Activated CD4-positive, alpha-beta T cell treated with anti-CD3 and anti-CD28 coated beads for 36 hours (primary cell): ENCODE measurements around the gene ADGRD1. TPM values are rescaled to one million over a fixed set of nuclear protein-coding genes. Genes with fewer than 3 reads are reported as not detected.

Experiments used
- ATAC-seq: fragments of 200-7000 bp; cut with Tn5 transposase; one replicate; pipeline ENCODE4 v1.10.0; 2021; ENCODE audit warnings: mild to moderate bottlenecking, moderate library complexity
- CTCF ChIA-PET: fragments of 350-600 bp; sonication (Branson Sonifier 250); formaldehyde crosslinking; loops from one replicate; lab custom pipeline; 2021; ENCODE audit warnings: antibody characterized with exemption; lab: Charles Lee
- POLR2A ChIA-PET: fragments of 350-600 bp; sonication (Branson Sonifier 250); formaldehyde crosslinking; loops from one replicate; lab custom pipeline; 2021; ENCODE audit warnings: antibody characterized with exemption, inconsistent platforms; lab: Charles Lee
- DNase-seq: peaks from one replicate; pipeline ENCODE4 v3.0.0-alpha.2; 2020
- H3K27ac Mint-ChIP-seq: one replicate; pipeline ENCODE4 v1.8.0; 2021; ENCODE audit warnings: mixed read lengths
- H3K27me3 Mint-ChIP-seq: one replicate; pipeline ENCODE4 v1.8.0; 2021; ENCODE audit warnings: mixed read lengths
- H3K36me3 Mint-ChIP-seq: one replicate; pipeline ENCODE4 v1.8.0; 2021; ENCODE audit warnings: low read depth, mixed read lengths
- H3K4me1 Mint-ChIP-seq: one replicate; pipeline ENCODE4 v1.8.0; 2021; ENCODE audit warnings: mixed read lengths
- H3K4me3 Mint-ChIP-seq: one replicate; pipeline ENCODE4 v1.8.0; 2021; ENCODE audit warnings: mild to moderate bottlenecking, moderate library complexity, mixed read lengths
- H3K9me3 Mint-ChIP-seq: one replicate; pipeline ENCODE4 v1.8.0; 2021; ENCODE audit warnings: low read depth, mixed read lengths
- intact Hi-C, 2 experiments: fragments of 100-400 bp; cut with DNase I in 1 of 2; cut with micrococcal nuclease in 1 of 2; formaldehyde crosslinking; loops; one replicate each; pipeline versions ENCODE4 v1.14.2 to v1.15.1; 2022 to 2024; cut with DNase I, micrococcal nuclease
- total RNA-seq, 2 experiments: library from RNA; stranded (reverse); gene quantifications; one replicate each; pipeline ENCODE4 v1.2.3, GENCODE V29; 2021

The ADGRD1 gene
- total RNA-seq, 2 experiments from 2014 or later, result 1.8 to 2.3 TPM

DNA sequence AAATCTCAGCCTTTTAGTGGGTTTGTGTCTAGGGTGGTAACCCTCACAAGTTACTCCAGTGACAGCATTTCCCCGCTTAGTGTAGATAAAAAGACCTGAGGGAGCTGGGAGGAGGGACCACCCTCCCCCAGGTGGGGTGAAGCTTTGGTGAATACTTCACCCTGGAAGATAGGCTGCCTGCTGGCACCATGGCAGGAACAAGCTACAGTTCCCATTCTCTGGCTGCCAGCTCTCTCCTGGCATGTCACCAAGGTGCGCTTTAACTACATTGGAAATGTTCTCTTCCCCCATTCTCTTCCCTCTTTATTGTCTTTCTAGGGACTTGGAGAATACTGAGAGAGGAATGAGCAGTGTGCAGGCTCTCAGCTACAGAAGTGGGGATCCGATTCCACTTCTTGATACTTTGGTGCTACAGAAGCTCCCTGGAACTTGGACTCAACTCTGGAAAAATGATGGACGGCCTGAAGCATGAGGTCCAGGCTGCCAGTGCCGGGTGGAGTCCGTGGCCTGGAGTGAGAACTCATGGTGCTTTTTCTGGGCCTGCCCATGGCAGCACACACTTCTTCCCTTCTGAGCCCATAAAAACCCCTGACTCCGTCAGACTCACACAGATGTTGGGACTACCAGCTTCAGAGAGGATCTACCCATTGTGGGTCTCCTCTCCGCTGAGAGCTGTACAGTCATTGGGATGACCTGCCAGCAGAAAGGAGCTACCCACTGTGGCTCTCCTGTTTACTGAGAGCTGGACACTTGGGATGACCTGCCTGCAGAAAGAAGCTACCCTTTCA, 198.0 kb downstream of the ADGRD1 start:
- CTCF ChIA-PET, result interaction anchor here (1.0 to 1.9 kb wide), 2 partner anchors 19 to 47 kb away, joined by 5 to 8 read pairs; no protein-coding TSS in a partner anchor

DNA sequence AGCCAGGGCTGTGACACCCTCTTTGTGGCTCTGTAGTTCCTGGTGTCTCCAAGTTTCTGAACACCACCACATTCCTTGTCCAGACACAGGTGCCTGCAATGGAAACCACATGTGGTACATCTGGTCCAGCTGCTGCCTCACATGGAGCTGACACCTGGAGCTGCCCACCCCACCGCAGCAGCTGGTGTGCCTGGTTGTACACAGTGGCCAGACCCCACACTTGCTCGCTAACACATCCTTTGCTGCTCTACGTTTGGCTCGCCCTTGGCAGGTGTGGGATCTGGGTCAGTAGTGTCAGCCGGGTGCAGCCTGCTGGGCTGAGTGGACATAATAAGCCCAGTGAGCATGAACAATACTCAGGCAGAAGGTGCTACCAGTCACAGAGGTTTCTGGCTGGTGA, 198.9 kb downstream of the ADGRD1 start:
- ATAC-seq, result no peak

More for the DNA sequence above, 198.0 kb downstream of the ADGRD1 start:
- H3K9me3 Mint-ChIP-seq, result no peaks in the 10 kb centered on the region
- H3K4me1 Mint-ChIP-seq, result no peaks in the 10 kb centered on the region
- DNase-seq (no peak), ATAC-seq (no peak)
- no peak overlapping the region for H3K4me3 Mint-ChIP-seq
- no peak overlapping the region for H3K27ac Mint-ChIP-seq
- POLR2A ChIA-PET, result no interaction called here
- no peaks in the 10 kb centered on the region for H3K36me3 Mint-ChIP-seq
- intact Hi-C loops, result no loop called here
- H3K27me3 Mint-ChIP-seq, result peaks cover 15% of the 10 kb centered on the region

DNA sequence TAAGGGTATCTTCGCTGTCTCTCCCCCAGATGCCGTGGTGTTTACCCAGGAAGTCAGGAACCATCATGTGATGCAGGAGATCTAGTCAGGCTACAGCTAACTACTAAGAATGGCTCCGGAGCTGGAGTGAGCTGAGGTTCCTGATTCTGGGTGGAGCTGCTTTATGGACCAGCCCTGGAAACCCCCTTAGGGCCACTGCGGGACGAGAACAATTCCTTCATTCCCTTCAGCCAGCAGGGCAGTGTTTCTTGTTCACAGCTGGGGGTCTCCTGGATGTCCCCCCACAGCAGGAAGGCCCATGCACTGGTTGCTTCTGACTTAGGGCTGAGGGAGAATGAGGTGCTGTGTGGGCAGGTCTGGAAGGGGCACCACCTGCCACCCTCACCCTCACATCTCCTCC, 199.3 kb downstream of the ADGRD1 start:
- ChIA-PET POLR2A (no interaction called here), CTCF (interaction anchor here (1.5 kb wide), 1 partner anchor 20 kb away, joined by 4 read pairs; no protein-coding TSS in a partner anchor)
- H3K27ac Mint-ChIP-seq, result no peak overlapping the region
- H3K4me3 Mint-ChIP-seq, result no peak overlapping the region
- intact Hi-C loops, result no loop called here
- H3K36me3 Mint-ChIP-seq, result no peaks in the 10 kb centered on the region
- H3K9me3 Mint-ChIP-seq, result no peaks in the 10 kb centered on the region
- DNase-seq (no peak), ATAC-seq (no peak)
- H3K4me1 Mint-ChIP-seq, result no peaks in the 10 kb centered on the region
- peaks cover 15% of the 10 kb centered on the region for H3K27me3 Mint-ChIP-seq

More for the DNA sequence above, 198.9 kb downstream of the ADGRD1 start:
- no peak for DNase-seq
- ChIA-PET CTCF (no interaction called here), POLR2A (no interaction called here)
- Mint-ChIP-seq H3K27ac (no peak overlapping the region), H3K4me1 (no peaks in the 10 kb centered on the region), H3K4me3 (no peak overlapping the region), H3K36me3 (no peaks in the 10 kb centered on the region), H3K9me3 (no peaks in the 10 kb centered on the region), H3K27me3 (peaks cover 15% of the 10 kb centered on the region)
- intact Hi-C loops, result no loop called here

DNA sequence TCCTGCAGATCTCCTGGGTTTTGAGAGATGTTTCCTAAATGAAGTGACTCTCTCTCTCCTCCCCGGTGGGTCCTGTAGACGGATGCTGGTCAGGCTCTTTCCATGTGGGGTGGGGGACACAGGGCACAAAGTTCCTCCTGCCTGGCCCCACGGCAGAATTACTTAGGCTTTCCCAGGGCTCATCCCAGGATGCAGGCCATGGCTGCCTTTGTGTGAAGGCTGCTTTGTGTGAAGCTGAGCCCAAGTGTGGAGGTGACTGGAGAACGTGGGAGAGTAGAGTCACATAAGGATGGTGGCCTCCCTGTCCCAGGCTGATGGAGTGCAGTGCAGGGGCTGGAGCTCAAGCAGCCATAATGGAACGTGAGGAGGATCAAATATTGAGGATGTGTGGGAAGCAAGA, 200.2 kb downstream of the ADGRD1 start:
- ATAC-seq (no peak), DNase-seq (no peak)
- Mint-ChIP-seq H3K36me3 (no peaks in the 10 kb centered on the region), H3K4me1 (no peaks in the 10 kb centered on the region), H3K27ac (no peak overlapping the region), H3K9me3 (no peaks in the 10 kb centered on the region), H3K4me3 (no peak overlapping the region), H3K27me3 (peaks cover 12% of the 10 kb centered on the region)
- intact Hi-C loops, result no loop called here
- POLR2A ChIA-PET, result no interaction called here
- CTCF ChIA-PET, result interaction anchor here (1.5 kb wide), 1 partner anchor 21 kb away, joined by 4 read pairs; no protein-coding TSS in a partner anchor

DNA sequence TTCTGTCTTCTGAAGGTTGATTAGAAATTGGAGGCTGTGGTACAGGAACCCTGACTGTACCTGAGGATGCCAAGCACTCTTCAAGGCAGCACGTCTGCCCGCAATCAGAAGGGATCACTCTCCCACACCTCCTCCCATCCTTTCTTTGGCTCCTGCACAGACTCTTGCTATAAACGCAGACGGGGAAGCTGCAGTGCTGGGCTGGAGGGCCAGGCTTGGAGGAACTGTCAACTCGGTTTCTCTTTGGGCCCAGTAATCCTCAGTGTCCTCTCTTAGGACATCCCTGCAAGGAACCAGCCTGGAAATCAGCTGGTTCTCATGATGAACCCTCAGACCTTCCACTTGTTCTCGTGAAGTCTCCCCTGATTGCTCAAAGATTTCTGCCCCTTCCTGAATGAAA, 201.4 kb downstream of the ADGRD1 start:
- POLR2A ChIA-PET, result no interaction called here
- DNase-seq, result no peak
- no peak for ATAC-seq
- Mint-ChIP-seq H3K4me1 (no peaks in the 10 kb centered on the region), H3K27me3 (peaks cover 10% of the 10 kb centered on the region), H3K4me3 (no peak overlapping the region), H3K9me3 (no peaks in the 10 kb centered on the region), H3K27ac (no peak overlapping the region), H3K36me3 (no peaks in the 10 kb centered on the region)
- intact Hi-C loops, result no loop called here
- CTCF ChIA-PET, result no interaction called here

DNA sequence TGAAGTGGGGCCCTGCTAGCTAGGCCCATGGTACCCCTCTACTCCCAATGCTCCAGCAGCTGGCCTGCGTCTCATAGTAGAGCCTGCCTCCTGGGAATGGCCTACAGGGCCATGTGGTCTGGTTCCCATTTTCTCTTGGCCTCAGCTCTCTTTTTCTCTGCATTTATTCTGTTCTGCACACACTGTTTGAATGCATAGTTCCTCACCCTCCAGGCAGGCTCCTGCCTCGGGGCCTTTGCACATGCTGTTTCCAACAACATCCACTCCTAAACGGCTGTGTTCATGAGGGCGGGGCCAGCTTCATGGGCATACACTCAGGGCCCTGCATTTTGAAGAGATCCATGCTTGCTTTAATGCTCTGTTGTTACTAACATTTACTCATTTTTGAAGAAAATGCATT, 204.0 kb downstream of the ADGRD1 start:
- no peak for ATAC-seq
- Mint-ChIP-seq H3K27me3 (peaks cover 10% of the 10 kb centered on the region), H3K4me1 (no peaks in the 10 kb centered on the region), H3K9me3 (no peaks in the 10 kb centered on the region), H3K36me3 (no peaks in the 10 kb centered on the region), H3K4me3 (no peak overlapping the region), H3K27ac (no peak overlapping the region)
- intact Hi-C loops, result no loop called here
- ChIA-PET CTCF (interaction anchor here (1.5 kb wide), 1 partner anchor 25 kb away, joined by 4 read pairs; no protein-coding TSS in a partner anchor), POLR2A (interaction anchor here (0.9 kb wide), 1 partner anchor 13 kb away, joined by 3 read pairs; no protein-coding TSS in a partner anchor)
- DNase-seq, result no peak

DNA sequence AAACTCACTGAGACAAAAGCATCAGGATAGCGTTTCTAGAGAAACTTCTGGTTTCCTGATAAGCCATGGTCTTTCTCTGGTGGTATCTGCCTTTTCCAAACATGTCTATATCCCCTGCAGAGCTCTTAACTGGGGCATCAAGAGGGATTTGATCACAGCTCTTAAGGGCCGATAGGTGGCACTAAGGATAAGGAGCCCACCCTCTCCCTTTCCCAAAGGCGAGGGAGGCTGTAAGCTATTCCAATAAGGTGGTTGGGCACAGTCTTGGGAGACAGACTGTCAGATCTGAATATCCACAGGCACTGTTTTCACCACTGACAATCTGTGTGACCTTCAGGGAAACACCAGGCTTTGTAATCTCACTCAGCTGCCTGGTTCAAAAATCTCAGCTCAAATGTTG, 206.0 kb downstream of the ADGRD1 start:
- ChIA-PET CTCF (interaction anchor here (0.5 to 1.4 kb wide), 2 partner anchors 54 to 55 kb away, joined by 3 to 4 read pairs; no protein-coding TSS in a partner anchor), POLR2A (no interaction called here)
- DNase-seq (no peak), ATAC-seq (no peak)
- Mint-ChIP-seq H3K4me3 (no peak overlapping the region), H3K9me3 (no peaks in the 10 kb centered on the region), H3K27me3 (peaks cover 5% of the 10 kb centered on the region), H3K36me3 (no peaks in the 10 kb centered on the region), H3K4me1 (no peaks in the 10 kb centered on the region), H3K27ac (no peak overlapping the region)
- intact Hi-C loops, result no loop called here

DNA sequence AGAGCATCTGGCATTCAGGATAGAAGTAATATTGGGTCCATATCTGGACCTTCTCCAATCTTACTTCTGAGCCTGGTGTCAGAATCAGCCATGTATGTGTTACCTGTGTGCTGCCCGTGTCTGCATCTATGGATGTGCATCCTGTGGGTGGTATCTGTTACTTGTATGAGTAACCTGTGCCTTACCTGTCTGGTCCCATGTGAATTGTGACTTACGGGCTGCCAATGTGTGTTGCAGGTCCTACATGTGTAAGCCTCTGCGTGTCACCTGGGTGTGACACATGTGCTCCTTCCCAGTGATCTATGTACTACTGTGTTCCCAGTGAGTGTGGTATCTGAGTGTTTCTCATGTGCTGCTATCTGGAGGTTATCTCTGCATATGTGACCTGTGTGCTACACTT, 208.4 kb downstream of the ADGRD1 start:
- CTCF ChIA-PET, result no interaction called here

DNA sequence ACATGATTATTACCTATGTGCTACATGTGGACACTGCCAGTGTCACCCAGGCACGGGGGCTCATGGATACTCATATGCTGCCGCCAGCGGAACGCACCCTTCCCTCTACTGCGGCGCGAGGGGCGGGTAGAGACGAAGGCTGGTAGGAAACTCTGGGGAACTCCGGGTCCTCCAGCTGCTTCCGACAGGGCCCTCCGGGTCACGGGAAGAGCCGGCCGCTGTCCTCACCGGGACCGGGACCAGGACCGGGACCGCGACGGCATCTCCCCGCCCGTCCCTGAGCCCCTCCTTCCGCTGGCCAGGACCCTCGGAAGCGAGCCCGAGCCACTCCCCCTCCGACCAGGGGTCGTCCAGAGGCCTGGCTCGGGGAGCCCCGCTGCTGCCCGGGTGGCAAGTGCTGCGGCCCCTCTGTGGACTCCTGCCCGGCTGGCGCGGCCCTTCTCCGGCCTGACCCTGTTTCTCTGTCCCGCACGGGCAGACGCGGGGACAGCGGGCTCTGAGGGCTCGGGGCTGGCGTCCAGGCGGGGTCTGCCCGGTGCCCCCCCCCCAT, 209.6 kb downstream of the ADGRD1 start:
- no peak overlapping the region for H3K4me3 Mint-ChIP-seq
- no peaks in the 10 kb centered on the region for H3K4me1 Mint-ChIP-seq
- ATAC-seq (no peak), DNase-seq (no peak)
- H3K27ac Mint-ChIP-seq, result no peak overlapping the region
- ChIA-PET POLR2A (no interaction called here), CTCF (no interaction called here)
- no peaks in the 10 kb centered on the region for H3K27me3 Mint-ChIP-seq
- H3K36me3 Mint-ChIP-seq, result no peaks in the 10 kb centered on the region
- H3K9me3 Mint-ChIP-seq, result no peaks in the 10 kb centered on the region
- intact Hi-C loops, result no loop called here

More for the DNA sequence above, 208.4 kb downstream of the ADGRD1 start:
- POLR2A ChIA-PET, result no interaction called here
- ATAC-seq (no peak), DNase-seq (no peak)
- intact Hi-C loops, result no loop called here
- Mint-ChIP-seq H3K9me3 (no peaks in the 10 kb centered on the region), H3K27ac (no peak overlapping the region), H3K4me1 (no peaks in the 10 kb centered on the region), H3K27me3 (no peaks in the 10 kb centered on the region), H3K36me3 (no peaks in the 10 kb centered on the region), H3K4me3 (no peak overlapping the region)

DNA sequence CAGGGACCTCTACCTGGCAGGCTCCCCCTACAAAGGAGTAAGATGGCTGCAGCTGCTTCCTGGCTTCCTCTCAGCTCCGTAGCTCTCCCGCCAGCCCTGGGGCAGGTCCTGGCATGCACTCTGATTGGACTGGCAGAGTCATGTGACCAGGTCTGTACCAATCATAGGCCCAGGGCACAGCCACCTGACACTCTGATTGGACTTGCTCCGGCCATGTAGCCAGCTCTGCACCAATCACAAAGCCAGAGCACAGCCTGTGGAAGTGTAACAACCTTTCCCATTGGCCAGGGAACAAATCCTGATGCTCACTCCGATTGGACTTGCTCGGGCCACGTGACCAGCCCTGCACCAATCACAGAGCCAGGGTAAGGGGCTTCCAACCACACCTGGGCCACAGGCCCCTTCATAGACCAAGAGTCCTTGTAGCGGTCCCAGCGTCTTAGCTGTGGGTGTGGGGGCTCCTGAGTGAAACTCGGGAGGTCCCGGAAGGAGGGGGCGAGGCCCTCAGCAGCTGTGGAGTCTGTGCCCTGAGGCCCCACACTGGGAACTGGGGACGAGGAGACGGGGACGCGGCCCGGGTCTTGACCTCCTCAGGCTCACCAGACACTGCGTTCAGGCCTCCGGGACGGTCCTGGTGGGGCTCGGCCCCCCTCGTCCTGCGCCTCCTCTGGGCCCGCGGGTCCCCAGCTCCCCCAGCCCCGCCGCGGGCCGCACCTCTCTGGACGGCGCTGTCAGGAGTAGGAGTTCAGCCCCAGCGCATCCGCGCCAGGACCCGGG, 210.6 kb downstream of the ADGRD1 start:
- ATAC-seq (no peak), DNase-seq (no peak)
- H3K9me3 Mint-ChIP-seq, result no peaks in the 10 kb centered on the region
- intact Hi-C loops, result no loop called here
- ChIA-PET POLR2A (interaction anchor here (0.6 kb wide), 1 partner anchor 327 kb away, joined by 3 read pairs; no protein-coding TSS in a partner anchor), CTCF (no interaction called here)
- no peak overlapping the region for H3K4me3 Mint-ChIP-seq
- no peaks in the 10 kb centered on the region for H3K27me3 Mint-ChIP-seq
- no peaks in the 10 kb centered on the region for H3K36me3 Mint-ChIP-seq
- no peaks in the 10 kb centered on the region for H3K4me1 Mint-ChIP-seq
- no peak overlapping the region for H3K27ac Mint-ChIP-seq

DNA sequence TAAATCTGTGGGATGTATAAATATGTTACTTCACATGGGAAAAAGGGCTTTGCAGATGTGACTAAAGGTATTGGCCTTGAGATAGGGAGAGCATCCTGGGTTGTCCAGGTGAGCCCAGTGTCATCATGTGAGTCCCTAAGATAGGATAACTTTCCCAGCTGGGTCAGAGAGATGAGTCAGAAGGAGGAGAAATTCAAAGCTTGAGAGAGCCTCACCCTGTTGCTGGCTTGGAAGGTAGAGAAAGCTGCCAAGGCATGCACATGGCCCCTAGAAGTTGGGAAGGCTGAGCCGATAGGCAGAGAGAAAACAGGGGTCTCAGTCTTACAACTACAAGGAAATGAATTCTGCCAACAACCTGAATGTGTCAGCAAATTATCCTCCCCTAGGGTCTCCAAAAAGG, 213.0 kb downstream of the ADGRD1 start:
- ChIA-PET CTCF (no interaction called here), POLR2A (no interaction called here)
- DNase-seq, result no peak
- H3K4me1 Mint-ChIP-seq, result no peaks in the 10 kb centered on the region
- intact Hi-C loops, result loop anchor here (5.0 kb wide), 1 partner anchor 326 kb away; no protein-coding TSS in a partner anchor
- no peak overlapping the region for H3K4me3 Mint-ChIP-seq
- no peak for ATAC-seq
- H3K9me3 Mint-ChIP-seq, result no peaks in the 10 kb centered on the region
- peaks cover 4% of the 10 kb centered on the region for H3K27me3 Mint-ChIP-seq
- no peak overlapping the region for H3K27ac Mint-ChIP-seq
- no peaks in the 10 kb centered on the region for H3K36me3 Mint-ChIP-seq
